Measurements from ENCODE around the gene ACER3. TPM values are rescaled to one million over a fixed set of nuclear protein-coding genes. Genes with fewer than 3 reads are reported as not detected.
"Not testable (repeated sequence)": the region's sequence is repeated elsewhere in the genome, so short reads cannot be mapped to it uniquely, and the experiment has no call there.

ACER3 gene
- total RNA-seq = 1 to 10 TPM; 6.4 to 7.8 TPM
- 1 to 10 TPM; 3.1 to 6.3 (median 3.5) TPM for polyA plus RNA-seq
- total RNA-seq = 3.4 to 20.0 (median 16.1) reads per million in 6 experiments

DNA sequence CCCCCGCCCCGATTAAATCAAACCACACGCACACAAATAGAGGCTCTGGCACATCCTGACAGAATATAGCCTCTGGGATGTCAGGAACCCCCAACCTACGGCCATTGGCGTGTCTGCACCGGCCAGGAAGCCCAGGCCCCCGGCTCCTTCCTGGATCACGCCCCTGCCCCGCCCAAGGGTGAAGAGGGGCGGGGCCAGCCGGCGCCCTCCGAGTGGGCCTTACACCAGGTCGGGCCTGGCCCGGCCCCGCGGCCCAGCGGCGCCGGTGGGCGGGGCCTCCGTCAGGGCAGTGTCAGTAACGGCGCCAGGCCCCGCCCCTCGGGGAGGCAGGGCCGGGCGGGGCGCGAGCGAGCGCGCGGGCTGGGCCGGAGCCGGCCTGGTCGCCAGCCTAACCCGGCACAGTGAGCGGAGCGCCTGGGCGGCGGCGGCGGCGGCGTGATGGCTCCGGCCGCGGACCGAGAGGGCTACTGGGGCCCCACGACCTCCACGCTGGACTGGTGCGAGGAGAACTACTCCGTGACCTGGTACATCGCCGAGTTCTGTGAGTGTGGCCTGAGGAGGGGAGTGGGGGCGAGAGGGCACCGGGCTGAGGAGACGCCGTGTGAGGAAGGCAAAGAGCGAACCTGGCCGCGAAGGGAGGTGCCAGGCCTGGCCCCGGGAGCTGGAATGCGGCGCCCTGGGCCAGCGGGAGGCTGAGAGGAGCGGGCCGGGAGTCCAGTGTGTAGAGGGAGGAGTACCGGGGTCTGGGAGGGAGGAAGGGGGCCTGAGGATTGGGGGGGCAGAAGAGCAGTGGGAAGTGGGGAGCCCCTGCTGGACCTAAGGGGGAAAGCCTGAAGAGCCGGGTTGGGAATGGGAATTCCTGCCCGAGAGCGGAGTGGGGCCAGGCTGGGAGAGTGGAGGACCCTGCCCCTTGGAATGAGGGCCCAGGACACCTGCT, at the start of gene ACER3:
Gene ACER3, plus strand, starts transcription at position 380 of the 937 bp plus-strand sequence. Its CDS starts 59 bp downstream, at position 439.
- POLR2A ChIA-PET = no interaction called here
- H3K36me3 Mint-ChIP-seq = peaks cover 0 to 4% (median 3%) of the 10 kb centered on the region in 3 donors
- H3K27ac Mint-ChIP-seq = peak within 1 kb of the TSS; percentile 63 to 93 (median 86)

DNA sequence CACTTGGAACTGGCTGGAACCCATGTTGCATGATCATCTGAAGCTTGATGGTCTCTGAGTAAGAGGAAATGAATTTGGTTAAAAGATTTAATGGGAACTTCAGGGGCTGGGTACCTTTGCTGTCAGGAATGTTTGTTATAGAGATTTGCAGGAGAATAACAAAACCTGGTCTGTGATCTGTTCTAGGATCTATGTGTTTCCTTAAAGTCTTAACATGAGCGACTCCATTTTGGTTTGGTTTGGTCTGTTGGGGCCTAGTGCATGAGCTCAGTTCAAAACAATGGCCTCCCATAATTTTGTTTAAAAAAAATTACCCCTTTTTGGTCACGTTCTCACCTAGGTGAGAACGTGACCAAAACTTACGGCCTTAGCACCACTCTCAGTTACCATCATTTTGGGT, 49.5 kb upstream of the ACER3 start:
- POLR2A ChIA-PET = no interaction called here
- Mint-ChIP-seq H3K9me3 (peaks cover 4 to 20% (median 11%) of the 10 kb centered on the region in 9 donors), H3K4me1 (peaks cover 5 to 12% (median 6%) of the 10 kb centered on the region in 4 donors), H3K27ac (no peak overlapping the region), H3K27me3 (peaks cover 0 to 15% (median 0%) of the 10 kb centered on the region in 5 donors), H3K36me3 (peaks cover 0 to 12% (median 5%) of the 10 kb centered on the region in 3 donors), H3K4me3 (no peak overlapping the region)
- no peak for ATAC-seq
- DNase-seq = no peak

More for the DNA sequence above, at the start of gene ACER3:
- ATAC-seq (peak; percentile 95 to 96), DNase-seq (peak; percentile 40 to 89 (median 70))
- H3K9me3 Mint-ChIP-seq = no peaks in the 10 kb centered on the region
- H3K4me1 Mint-ChIP-seq = peaks cover 12 to 40% (median 34%) of the 10 kb centered on the region in 4 donors
- peak within 1 kb of the TSS; percentile 84 to 93 (median 88) for H3K4me3 Mint-ChIP-seq
- H3K27me3 Mint-ChIP-seq = no peaks in the 10 kb centered on the region

DNA sequence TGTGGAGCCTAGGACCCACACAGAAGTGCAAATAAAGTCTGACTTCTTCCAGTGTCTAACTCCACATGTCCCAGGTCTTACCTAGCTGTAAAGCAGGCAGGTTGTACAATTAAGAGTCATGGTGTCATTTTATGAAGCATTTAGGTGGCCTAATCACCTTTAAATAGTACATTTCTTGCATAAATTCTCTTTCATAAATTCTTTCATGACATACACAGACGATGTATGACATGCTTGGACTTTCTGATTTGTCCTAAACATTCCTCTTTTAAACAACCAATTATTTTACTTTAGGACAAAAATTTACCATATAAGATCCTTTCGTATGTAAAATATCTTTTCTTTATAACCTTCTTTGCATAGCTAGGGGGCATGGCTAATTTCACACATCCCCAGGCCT, 46.3 kb upstream of the ACER3 start:
- peaks cover 3 to 5% (median 5%) of the 10 kb centered on the region in 4 donors for H3K4me1 Mint-ChIP-seq
- DNase-seq = no peak
- H3K9me3 Mint-ChIP-seq = peaks cover 6 to 37% (median 17%) of the 10 kb centered on the region in 9 donors
- ATAC-seq = no peak
- H3K27ac Mint-ChIP-seq = no peak overlapping the region
- H3K27me3 Mint-ChIP-seq = peaks cover under 1 to 4% (median 2%) of the 10 kb centered on the region in 5 donors
- POLR2A ChIA-PET = no interaction called here
- no peak overlapping the region for H3K4me3 Mint-ChIP-seq
- H3K36me3 Mint-ChIP-seq = peaks cover under 1 to 23% (median 14%) of the 10 kb centered on the region in 3 donors

DNA sequence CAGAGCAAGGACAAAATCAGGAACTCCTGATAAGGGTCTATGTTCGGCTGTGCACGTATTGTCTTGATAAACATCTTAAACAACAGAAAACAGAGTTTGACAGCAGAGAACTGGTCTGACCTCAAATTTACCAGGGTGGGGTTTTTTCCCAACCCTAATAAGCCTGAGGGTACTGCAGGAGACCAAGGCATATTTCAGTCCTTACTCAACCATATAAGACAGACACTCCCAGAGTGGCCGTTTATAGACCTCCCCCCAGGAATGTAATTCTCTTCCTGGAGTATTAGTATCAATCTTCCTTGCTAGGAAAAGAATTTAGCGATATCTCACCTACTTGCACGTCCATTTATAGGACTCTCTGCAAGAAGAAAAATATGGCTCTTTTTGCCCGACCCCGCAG, 45.0 kb upstream of the ACER3 start:
- Mint-ChIP-seq H3K9me3 (peaks cover 6 to 43% (median 17%) of the 10 kb centered on the region in 9 donors), H3K36me3 (peaks cover 2 to 27% (median 14%) of the 10 kb centered on the region in 3 donors)
- H3K4me3 Mint-ChIP-seq, H3K27ac Mint-ChIP-seq, ATAC-seq, DNase-seq, H3K27me3 Mint-ChIP-seq, POLR2A ChIA-PET, H3K4me1 Mint-ChIP-seq: not testable (repeated sequence)

DNA sequence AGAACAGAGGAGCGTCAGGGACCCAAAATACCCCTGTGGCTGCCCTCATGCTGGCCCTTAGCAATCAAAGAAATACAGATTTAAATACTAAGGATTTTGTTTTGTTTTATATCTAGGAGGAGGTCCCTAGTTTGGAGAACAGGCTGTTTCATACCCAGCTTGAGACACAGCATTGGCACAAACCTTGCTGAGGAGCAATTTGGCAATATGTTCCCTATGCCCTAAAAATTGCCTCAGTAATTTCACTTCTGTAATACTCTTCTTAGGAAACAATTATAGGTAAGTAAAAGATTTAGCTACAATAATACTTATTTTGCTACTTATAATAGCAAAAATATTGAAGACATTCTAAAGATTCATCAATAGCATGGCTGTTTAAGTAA, 40.5 kb upstream of the ACER3 start:
- Mint-ChIP-seq H3K4me3 (no peak overlapping the region), H3K9me3 (peaks cover 6 to 34% (median 17%) of the 10 kb centered on the region in 9 donors), H3K36me3 (peaks cover 2 to 26% (median 14%) of the 10 kb centered on the region in 3 donors), H3K27ac (no peak overlapping the region), H3K27me3 (peaks cover 3 to 11% (median 9%) of the 10 kb centered on the region in 5 donors), H3K4me1 (peaks cover 0 to 9% (median 7%) of the 10 kb centered on the region in 4 donors)
- no peak for ATAC-seq
- POLR2A ChIA-PET = no interaction called here
- DNase-seq = no peak

DNA sequence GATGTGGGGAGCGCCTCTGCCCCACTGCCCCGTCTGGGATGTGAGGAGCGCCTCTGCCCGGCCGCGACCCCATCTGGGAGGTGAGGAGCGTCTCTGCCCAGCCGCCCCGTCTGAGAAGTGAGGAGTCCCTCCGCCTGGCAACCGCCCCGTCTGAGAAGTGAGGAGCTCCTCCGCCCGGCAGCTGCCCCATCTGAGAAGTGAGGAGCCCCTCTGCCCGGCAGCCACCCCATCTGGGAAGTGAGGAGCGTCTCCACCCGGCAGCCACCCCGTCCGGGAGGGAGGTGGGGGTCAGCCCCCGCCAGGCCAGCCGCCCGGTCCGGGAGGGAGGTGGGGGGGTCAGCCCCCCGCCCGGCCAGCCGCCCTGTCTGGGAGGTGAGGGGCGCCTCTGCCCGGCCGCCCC, 39.3 kb upstream of the ACER3 start:
- Mint-ChIP-seq H3K36me3 (peaks cover 2 to 14% (median 7%) of the 10 kb centered on the region in 3 donors), H3K4me1 (peaks cover 3 to 17% (median 12%) of the 10 kb centered on the region in 4 donors), H3K27me3 (peaks cover 3 to 11% (median 9%) of the 10 kb centered on the region in 5 donors), H3K9me3 (peaks cover under 1 to 22% (median 7%) of the 10 kb centered on the region in 9 donors)
- POLR2A ChIA-PET, H3K27ac Mint-ChIP-seq, DNase-seq, ATAC-seq, H3K4me3 Mint-ChIP-seq: not testable (repeated sequence)

DNA sequence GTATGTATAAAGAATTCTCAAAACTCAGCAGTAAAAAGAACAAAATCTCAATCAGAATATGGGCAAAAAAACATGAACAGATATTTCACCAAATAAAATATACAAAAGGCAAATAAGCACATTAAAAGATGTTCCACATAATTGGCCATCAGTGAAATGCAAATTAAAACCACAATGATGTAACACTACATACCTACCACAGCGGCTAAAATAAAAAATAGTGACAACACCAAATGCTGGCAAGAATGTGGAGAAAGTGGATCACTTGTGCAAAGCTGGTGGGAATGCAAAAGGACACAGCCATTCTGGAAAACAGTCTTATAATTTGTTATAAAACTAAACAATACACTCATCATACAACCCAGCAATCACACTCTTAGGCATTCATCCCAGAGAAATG, 38.3 kb upstream of the ACER3 start:
- Mint-ChIP-seq H3K4me3 (no peak overlapping the region), H3K4me1 (peaks cover 3 to 17% (median 12%) of the 10 kb centered on the region in 4 donors), H3K36me3 (peaks cover 0 to 5% (median 2%) of the 10 kb centered on the region in 3 donors), H3K27ac (no peak overlapping the region), H3K9me3 (peaks cover 0 to 12% (median 0%) of the 10 kb centered on the region in 9 donors), H3K27me3 (peaks cover 3 to 11% (median 9%) of the 10 kb centered on the region in 5 donors)
- POLR2A ChIA-PET = no interaction called here
- ATAC-seq (no peak), DNase-seq (no peak)

DNA sequence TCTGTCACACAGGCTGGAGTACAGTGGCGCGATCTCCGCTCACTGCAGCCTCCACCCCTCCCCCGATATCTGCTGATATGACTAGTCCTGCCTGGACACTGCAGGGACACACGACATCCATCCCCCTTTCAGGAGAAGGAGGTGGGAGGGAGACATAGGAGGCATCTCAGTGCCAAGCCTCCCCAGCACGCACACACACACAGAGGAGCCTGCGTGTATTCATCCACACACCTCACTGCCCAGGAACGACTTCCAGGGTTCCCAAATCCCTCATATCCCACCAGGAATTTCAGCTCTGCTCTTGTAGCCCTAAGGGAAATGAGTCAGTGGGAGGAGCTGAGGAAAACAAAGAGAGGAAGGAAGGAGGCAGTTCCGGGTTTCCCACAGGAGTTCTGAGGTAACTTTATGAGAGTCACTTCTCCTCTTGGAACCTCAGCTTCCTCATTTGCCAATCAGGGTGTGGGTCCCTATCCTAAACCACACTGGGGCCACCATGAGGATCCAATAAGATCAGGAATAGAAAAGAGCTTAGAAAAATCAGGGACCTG, 37.2 kb upstream of the ACER3 start:
- POLR2A ChIA-PET = no interaction called here
- ATAC-seq (no peak), DNase-seq (no peak)
- Mint-ChIP-seq H3K27ac (no peak overlapping the region), H3K36me3 (peaks cover 0 to 5% (median 2%) of the 10 kb centered on the region in 3 donors), H3K4me1 (peaks cover 3 to 17% (median 12%) of the 10 kb centered on the region in 4 donors), H3K4me3 (no peak overlapping the region), H3K9me3 (peaks cover 0 to 7% (median 0%) of the 10 kb centered on the region in 9 donors), H3K27me3 (peaks cover 3 to 11% (median 9%) of the 10 kb centered on the region in 5 donors)

DNA sequence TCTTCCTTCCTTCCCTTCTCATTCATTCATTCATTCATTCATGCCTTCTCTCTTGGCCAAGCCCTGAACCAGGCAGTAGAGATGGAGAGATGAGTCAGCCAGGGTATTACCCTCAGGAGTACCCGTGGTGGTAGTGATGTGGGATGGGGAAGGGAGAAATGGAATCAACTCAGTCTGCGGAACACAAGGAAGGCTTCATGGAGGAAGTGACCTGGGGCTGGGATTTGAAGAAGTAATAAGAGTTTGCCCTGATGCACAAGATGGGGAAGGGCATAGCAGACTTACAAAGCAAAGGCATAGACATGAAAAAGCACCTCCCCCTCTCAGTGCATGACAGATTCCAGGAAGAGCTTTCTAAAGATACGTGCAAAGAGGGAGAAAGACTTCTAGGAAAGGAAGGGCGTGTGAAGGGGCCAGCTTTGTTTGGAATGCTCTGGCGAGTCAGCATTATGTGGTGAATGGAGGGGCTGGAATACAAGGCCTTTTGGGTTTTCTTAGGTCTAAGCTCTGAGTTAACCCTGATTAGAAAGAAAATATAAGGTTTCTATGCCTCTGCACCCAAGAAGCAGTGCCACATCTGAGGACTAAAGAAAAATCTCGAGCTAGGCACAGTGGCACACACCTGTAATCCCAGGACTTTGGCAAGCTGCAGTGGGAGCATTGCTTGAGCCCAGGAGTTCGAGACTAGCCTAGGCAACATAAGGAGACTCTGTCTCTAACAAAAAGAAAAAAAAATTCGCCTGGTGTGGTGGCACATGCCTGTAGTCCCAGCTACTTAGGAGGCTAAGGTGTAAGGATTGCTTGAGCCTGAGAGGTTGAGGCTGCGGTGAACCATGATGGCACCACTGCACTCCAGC, 36.4 kb upstream of the ACER3 start:
- ATAC-seq (no peak), DNase-seq (no peak)
- Mint-ChIP-seq H3K9me3 (peaks cover 0 to 7% (median 0%) of the 10 kb centered on the region in 9 donors), H3K27me3 (peaks cover 3 to 11% (median 6%) of the 10 kb centered on the region in 5 donors), H3K27ac (peak overlapping the region in 1 of 10 donors; percentile 10), H3K36me3 (peaks cover 0 to 5% (median 2%) of the 10 kb centered on the region in 3 donors), H3K4me3 (peak overlapping the region in 1 of 10 donors; percentile 30), H3K4me1 (peaks cover 3 to 17% (median 12%) of the 10 kb centered on the region in 4 donors)
- POLR2A ChIA-PET = no interaction called here

DNA sequence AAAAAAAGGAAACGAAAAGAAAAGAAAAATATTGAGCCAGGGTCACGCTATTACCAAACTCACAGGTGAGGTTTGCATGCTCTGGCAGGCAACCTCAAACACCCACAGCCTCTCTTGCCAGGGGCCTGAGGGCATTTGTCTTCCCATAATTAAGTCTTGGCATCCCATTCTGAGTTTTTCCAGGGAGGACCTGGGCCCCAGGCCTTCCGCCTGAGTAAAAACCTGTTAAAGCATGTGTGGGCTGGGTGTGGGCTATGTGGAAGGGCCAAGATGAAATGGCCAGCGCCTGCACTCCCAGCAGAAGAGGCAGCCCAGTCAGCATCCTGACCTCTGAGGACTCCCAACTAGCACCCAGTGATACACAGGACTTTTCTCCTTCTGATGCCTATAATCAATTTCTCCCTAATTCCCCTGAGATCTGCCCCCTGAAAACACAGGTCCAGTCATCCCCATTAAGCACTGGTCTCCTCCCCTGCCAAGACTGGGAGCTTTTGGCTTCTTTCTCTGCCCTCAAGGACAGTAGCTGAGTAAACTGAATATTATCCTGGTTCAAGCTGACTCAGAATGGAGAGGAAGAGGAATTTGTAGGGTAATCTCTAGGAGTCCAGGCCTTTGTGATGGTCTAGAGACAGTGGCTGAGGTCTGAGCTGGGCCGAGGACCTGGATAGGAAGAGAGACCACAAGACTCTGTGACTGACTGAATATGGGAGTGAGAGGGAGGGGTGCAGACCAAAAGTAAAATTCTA, 35.6 kb upstream of the ACER3 start:
- POLR2A ChIA-PET = no interaction called here
- Mint-ChIP-seq H3K9me3 (peaks cover 0 to 5% (median 0%) of the 10 kb centered on the region in 9 donors), H3K27me3 (peaks cover 0 to 9% (median 3%) of the 10 kb centered on the region in 5 donors), H3K36me3 (no peaks in the 10 kb centered on the region), H3K27ac (no peak overlapping the region), H3K4me3 (no peak overlapping the region), H3K4me1 (peaks cover 3 to 17% (median 12%) of the 10 kb centered on the region in 4 donors)
- no peak for ATAC-seq
- DNase-seq = no peak

DNA sequence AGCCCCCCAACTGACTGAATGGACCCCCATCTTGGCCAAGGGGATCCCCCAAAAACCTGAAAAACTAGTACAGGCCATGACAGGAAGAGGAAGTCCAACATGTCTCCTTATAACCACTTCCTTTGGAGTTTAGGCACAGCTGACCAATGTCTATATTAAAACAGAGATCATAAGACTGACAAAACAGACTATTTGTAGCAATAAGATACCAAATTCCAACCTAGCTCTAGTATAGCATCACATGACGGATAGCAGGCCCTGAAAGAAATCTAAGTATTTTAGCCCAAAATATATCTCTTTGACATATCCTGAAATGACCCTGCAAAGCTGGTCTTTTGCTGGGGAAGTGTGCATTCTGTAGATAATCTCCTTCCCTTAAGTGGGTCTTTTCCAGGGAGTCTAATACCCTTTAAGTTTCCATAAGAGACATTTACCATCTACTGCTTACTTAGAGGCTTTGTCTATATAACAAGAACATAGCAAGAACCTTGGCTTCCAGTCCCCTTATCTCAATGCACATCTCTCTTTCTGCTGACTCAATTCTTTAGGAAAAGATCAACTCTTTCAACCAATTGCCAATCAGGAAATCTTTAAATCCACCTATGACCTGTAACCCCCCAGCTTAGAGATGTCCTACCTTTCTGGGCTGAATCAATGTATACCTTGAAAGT, 34.9 kb upstream of the ACER3 start:
- POLR2A ChIA-PET = no interaction called here
- Mint-ChIP-seq H3K27ac (no peak overlapping the region), H3K4me1 (peaks cover 3 to 17% (median 12%) of the 10 kb centered on the region in 4 donors), H3K4me3 (no peak overlapping the region), H3K27me3 (peaks cover 0 to 9% (median 3%) of the 10 kb centered on the region in 5 donors), H3K36me3 (no peaks in the 10 kb centered on the region), H3K9me3 (peaks cover 0 to 3% (median 0%) of the 10 kb centered on the region in 9 donors)
- no peak for DNase-seq
- no peak for ATAC-seq
